Neutrophil (primary cell): ENCODE data around the gene KCNQ2.

Experiments used
- H3K27ac ChIP-seq: fragments of 200-600 bp; sonication (generic); 2 replicates; pipeline ENCODE4 v1.5.1; 2016; ENCODE audit warnings: mild to moderate bottlenecking, moderate library complexity
- H3K27me3 ChIP-seq: fragments of 200-600 bp; sonication (generic); 2 replicates; pipeline ENCODE4 v1.6.0; 2016; ENCODE audit warnings: mild to moderate bottlenecking
- H3K36me3 ChIP-seq: fragments of 200-600 bp; sonication (generic); 2 replicates; pipeline ENCODE4 v1.5.1; 2017
- H3K4me1 ChIP-seq, 2 experiments: fragments of 200-600 bp in 1 of 2; sonication (generic) in 1 of 2; 1 replicate in 1 of 2; 2 replicates in 1 of 2; pipeline versions ENCODE4 v1.5.1 to v1.6.1; 2013 to 2016; ENCODE audit warnings: low read depth in 1 of 2, low read length in 1 of 2, mild to moderate bottlenecking in 1 of 2, moderate library complexity in 1 of 2; ENCODE audit not compliant: control insufficient read depth in 1 of 2, insufficient read depth in 1 of 2
- H3K4me3 ChIP-seq, 2 experiments: fragments of 200-600 bp in 1 of 2; sonication (generic) in 1 of 2; 1 replicate in 1 of 2; 2 replicates in 1 of 2; pipeline ENCODE4 v1.5.1; 2013 to 2016; ENCODE audit warnings: low read depth in 1 of 2, low read length in 1 of 2, mild to moderate bottlenecking in 1 of 2, moderate library complexity in 1 of 2
- H3K9me3 ChIP-seq: fragments of 200-600 bp; sonication (generic); 2 replicates; pipeline ENCODE4 v1.5.1; 2016
- CTCF ChIP-seq: fragments of 200-600 bp; sonication (generic); IDR thresholded peaks from 2 replicates; pipeline ENCODE4 v1.5.1; 2016; ENCODE audit warnings: antibody characterized with exemption

The KCNQ2 gene

GRCh38 chr20:63356511-63356910, 115.9 kb downstream of the KCNQ2 start:
- TF ChIP-seq CTCF = no peak
- Histone ChIP-seq H3K4me1 (no peaks in the 10 kb centered on the region), H3K27ac (no peak overlapping the region), H3K4me3 (no peak overlapping the region), H3K27me3 (peaks cover 44% of the 10 kb centered on the region), H3K9me3 (no peaks in the 10 kb centered on the region), H3K36me3 (no peaks in the 10 kb centered on the region)

- Histone ChIP-seq H3K4me1 (no peaks in the 10 kb centered on the region), H3K36me3 (no peaks in the 10 kb centered on the region), H3K27me3 (peaks cover 37% of the 10 kb centered on the region), H3K4me3 (no peak overlapping the region), H3K27ac (no peak overlapping the region), H3K9me3 (no peaks in the 10 kb centered on the region)
- no peak for TF ChIP-seq CTCF
Measured at GRCh38 chr20:63355781-63356295, 116.6 kb downstream of the KCNQ2 start.

- H3K36me3 ChIP-seq = no peaks in the 10 kb centered on the region
- H3K27ac ChIP-seq = no peak overlapping the region
- no peak overlapping the region for H3K4me3 ChIP-seq
- H3K4me1 ChIP-seq = no peaks in the 10 kb centered on the region
- H3K27me3 ChIP-seq = peaks cover 27% of the 10 kb centered on the region
- H3K9me3 ChIP-seq = no peaks in the 10 kb centered on the region
- TF ChIP-seq CTCF = no peak
Measured at GRCh38 chr20:63354636-63355350, 117.7 kb downstream of the KCNQ2 start.

GRCh38 chr20:63352811-63353221, 119.6 kb downstream of the KCNQ2 start:
- no peak for TF ChIP-seq CTCF
- Histone ChIP-seq H3K36me3 (no peaks in the 10 kb centered on the region), H3K27me3 (peaks cover 10% of the 10 kb centered on the region), H3K9me3 (no peaks in the 10 kb centered on the region), H3K27ac (no peak overlapping the region), H3K4me1 (no peaks in the 10 kb centered on the region), H3K4me3 (no peak overlapping the region)

GRCh38 chr20:63351811-63352591, 120.5 kb downstream of the KCNQ2 start:
- Histone ChIP-seq H3K9me3 (no peaks in the 10 kb centered on the region), H3K36me3 (no peaks in the 10 kb centered on the region), H3K27ac (no peak overlapping the region), H3K27me3 (peaks cover 10% of the 10 kb centered on the region), H3K4me1 (no peaks in the 10 kb centered on the region), H3K4me3 (no peak overlapping the region)
- no peak for TF ChIP-seq CTCF
